Measurements from ENCODE around the gene CA10. TPM values are rescaled to one million over a fixed set of nuclear protein-coding genes. Genes with fewer than 3 reads are reported as not detected.

CA10 gene
- total RNA-seq, 2 donors from 2014 or later, result 0.26 TPM; not detected in 1

DNA sequence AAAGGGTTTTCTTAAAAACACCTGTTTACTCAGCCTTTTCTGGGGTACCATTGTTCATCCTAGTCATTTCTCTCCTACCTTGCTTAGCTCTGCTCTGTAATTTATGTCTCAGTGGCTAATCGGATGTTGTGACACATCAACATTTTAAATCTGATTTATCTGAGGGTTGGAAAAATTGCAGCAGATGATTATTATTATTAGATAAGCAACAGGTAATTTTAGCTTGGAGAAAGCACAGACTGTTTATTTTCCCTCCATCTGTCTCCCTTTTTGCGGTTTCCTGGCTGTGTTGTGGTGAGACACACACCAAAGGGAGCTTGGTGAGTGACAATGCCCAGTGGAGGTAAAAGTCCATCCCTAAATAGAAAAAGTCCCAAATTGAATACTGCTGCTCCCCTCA is 508.3 kb downstream of the CA10 start:
- Histone ChIP-seq H3K4me1 (no peaks in the 10 kb centered on the region), H3K4me3 (no peak overlapping the region), H3K27me3 (no peaks in the 10 kb centered on the region), H3K9me3 (no peaks in the 10 kb centered on the region), H3K27ac (no peak overlapping the region), H3K36me3 (replicated peaks in 1 of 2; ENCODE audit: insufficient read depth in 1 of 2, low read depth in 2 of 2) (no peaks in the 10 kb centered on the region)
- TF ChIP-seq, protein P1, sequence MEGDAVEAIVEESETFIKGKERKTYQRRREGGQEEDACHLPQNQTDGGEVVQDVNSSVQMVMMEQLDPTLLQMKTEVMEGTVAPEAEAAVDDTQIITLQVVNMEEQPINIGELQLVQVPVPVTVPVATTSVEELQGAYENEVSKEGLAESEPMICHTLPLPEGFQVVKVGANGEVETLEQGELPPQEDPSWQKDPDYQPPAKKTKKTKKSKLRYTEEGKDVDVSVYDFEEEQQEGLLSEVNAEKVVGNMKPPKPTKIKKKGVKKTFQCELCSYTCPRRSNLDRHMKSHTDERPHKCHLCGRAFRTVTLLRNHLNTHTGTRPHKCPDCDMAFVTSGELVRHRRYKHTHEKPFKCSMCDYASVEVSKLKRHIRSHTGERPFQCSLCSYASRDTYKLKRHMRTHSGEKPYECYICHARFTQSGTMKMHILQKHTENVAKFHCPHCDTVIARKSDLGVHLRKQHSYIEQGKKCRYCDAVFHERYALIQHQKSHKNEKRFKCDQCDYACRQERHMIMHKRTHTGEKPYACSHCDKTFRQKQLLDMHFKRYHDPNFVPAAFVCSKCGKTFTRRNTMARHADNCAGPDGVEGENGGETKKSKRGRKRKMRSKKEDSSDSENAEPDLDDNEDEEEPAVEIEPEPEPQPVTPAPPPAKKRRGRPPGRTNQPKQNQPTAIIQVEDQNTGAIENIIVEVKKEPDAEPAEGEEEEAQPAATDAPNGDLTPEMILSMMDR (IDR thresholded peaks at IDR 0.05), result no peak
- no peak for TF ChIP-seq POLR2A (IDR thresholded peaks at IDR 0.05)
- intact Hi-C loops (cut with DNase I), result no loop called here
- no peak for DNase-seq
- ATAC-seq, result no peak
- WGBS, 2 donors, result 64 to 80% methylated on average over 2 of the region's 2 CpGs

DNA sequence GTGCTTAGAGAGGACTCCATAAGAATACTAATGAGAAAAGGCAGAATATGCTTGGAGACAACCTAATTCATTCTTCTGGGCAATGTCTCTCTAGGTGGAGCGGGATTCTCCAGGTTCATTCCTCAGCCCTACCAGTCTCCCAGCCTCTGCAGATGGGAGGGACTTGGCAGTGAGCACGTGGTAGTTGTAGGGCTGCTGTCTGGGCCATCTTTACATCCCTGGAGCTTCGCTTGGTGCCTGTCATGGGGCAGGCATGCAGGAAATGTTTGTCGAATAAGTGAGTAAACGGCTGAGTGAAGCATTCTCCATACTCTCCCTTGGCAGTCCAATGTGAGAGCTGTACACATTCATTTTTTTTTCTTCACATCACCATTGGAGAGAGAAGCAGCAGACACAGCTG is 510.7 kb downstream of the CA10 start:
- TF ChIP-seq, protein P1 (IDR thresholded peaks at IDR 0.05), result no peak
- Histone ChIP-seq H3K9me3 (no peaks in the 10 kb centered on the region), H3K4me3 (no peak overlapping the region), H3K27me3 (no peaks in the 10 kb centered on the region), H3K4me1 (no peaks in the 10 kb centered on the region), H3K36me3 (replicated peaks in 1 of 2; ENCODE audit: insufficient read depth in 1 of 2, low read depth in 2 of 2) (no peaks in the 10 kb centered on the region), H3K27ac (no peak overlapping the region)
- DNase-seq, result no peak
- intact Hi-C loops (cut with DNase I), result no loop called here
- WGBS, 2 donors, result 44 to 55% methylated on average over 5 of the region's 5 CpGs
- ATAC-seq, result no peak

DNA sequence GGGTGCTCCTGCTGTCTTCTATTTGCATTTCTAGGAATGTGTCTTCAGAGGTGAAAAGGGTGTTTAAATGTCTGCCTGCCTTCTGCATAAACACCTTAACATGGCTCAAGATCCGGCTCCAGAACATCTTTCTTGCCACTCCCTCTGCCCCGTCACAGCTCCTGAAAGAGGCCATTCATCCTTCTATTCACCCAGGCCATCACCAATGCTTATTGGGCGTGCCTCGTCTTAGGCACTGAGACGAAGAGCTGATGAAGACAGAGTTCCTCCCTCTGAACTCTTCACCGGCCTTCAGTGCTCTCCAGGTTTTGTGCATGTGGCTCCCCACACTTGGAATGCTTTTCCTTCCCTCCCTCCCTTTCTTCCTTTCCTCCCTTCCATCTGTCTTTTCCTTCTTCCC is 511.4 kb downstream of the CA10 start:
- no peak overlapping the region for H3K4me3 ChIP-seq
- no peak for ATAC-seq
- no peak for DNase-seq
- 54 to 55% methylated on average over 6 of the region's 6 CpGs for WGBS, 2 donors
- intact Hi-C loops (cut with DNase I), result no loop called here
- H3K27me3 ChIP-seq, result no peaks in the 10 kb centered on the region
- TF ChIP-seq POLR2A (IDR thresholded peaks at IDR 0.05), result no peak
- H3K27ac ChIP-seq, result no peak overlapping the region
- H3K36me3 ChIP-seq (replicated peaks in 1 of 2; ENCODE audit: insufficient read depth in 1 of 2, low read depth in 2 of 2), result no peaks in the 10 kb centered on the region
- no peaks in the 10 kb centered on the region for H3K9me3 ChIP-seq
- H3K4me1 ChIP-seq, result no peaks in the 10 kb centered on the region

DNA sequence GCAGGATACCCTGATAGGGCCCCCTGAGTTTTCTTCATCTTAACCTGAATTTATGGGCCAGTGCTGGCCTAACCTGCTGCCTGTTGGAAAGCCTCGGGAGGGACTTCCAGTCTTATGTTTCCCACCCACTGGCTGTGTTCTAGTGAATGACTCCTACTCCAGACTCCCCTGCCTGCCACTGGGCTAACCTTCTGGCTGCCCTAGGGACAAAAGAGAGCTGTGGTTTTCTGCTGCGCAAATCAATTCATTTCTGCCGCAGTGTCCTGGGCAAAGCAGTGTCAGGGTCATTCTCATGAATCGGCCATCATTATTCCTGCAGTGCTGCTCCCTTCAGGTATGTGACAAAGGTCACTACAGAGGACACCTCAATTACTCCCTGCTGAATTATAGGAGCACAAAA is 512.0 kb downstream of the CA10 start:
- no peak for ATAC-seq
- intact Hi-C loops (cut with DNase I), result no loop called here
- Histone ChIP-seq H3K9me3 (no peaks in the 10 kb centered on the region), H3K4me1 (no peaks in the 10 kb centered on the region), H3K4me3 (no peak overlapping the region), H3K36me3 (replicated peaks in 1 of 2; ENCODE audit: insufficient read depth in 1 of 2, low read depth in 2 of 2) (no peaks in the 10 kb centered on the region), H3K27ac (no peak overlapping the region), H3K27me3 (no peaks in the 10 kb centered on the region)
- TF ChIP-seq, protein P1 (IDR thresholded peaks at IDR 0.05), result no peak
- TF ChIP-seq POLR2A (IDR thresholded peaks at IDR 0.05), result no peak
- DNase-seq, result no peak
- WGBS, 2 donors, result 55 to 73% methylated on average over 4 of the region's 4 CpGs

DNA sequence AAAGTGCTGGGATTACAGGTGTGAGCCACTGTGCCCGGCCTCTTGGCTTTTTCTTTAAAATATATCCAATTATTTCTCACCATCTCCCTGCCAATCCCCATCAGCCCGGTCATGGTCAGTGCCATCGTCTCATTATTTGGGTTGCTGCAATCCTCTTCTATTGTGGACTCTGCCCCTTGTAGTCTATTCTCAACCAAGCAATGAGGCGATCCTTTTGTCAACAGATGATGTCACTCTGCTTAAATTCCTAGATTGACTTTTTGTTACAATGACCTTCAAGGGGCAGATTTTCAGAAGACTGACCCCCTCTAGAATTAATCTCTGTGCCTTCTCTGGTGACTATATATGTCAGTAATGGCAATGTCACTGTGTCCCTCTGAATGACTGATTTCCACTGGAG is 513.5 kb downstream of the CA10 start:
- no peak overlapping the region for H3K27ac ChIP-seq
- WGBS, 2 donors, result 76 to 82% methylated on average over 4 of the region's 4 CpGs

More for the DNA sequence above, 513.5 kb downstream of the CA10 start:
- ATAC-seq, result no peak
- H3K9me3 ChIP-seq, result no peaks in the 10 kb centered on the region
- H3K36me3 ChIP-seq (replicated peaks in 1 of 2; ENCODE audit: insufficient read depth in 1 of 2, low read depth in 2 of 2), result no peaks in the 10 kb centered on the region
- DNase-seq, result no peak
- H3K4me3 ChIP-seq, result no peak overlapping the region
- TF ChIP-seq, protein P1 (IDR thresholded peaks at IDR 0.05), result no peak
- no peak for TF ChIP-seq POLR2A (IDR thresholded peaks at IDR 0.05)
- no peaks in the 10 kb centered on the region for H3K4me1 ChIP-seq
- intact Hi-C loops (cut with DNase I), result no loop called here
- H3K27me3 ChIP-seq, result no peaks in the 10 kb centered on the region
